Measurements from ENCODE around the gene TADA2B.

DNA sequence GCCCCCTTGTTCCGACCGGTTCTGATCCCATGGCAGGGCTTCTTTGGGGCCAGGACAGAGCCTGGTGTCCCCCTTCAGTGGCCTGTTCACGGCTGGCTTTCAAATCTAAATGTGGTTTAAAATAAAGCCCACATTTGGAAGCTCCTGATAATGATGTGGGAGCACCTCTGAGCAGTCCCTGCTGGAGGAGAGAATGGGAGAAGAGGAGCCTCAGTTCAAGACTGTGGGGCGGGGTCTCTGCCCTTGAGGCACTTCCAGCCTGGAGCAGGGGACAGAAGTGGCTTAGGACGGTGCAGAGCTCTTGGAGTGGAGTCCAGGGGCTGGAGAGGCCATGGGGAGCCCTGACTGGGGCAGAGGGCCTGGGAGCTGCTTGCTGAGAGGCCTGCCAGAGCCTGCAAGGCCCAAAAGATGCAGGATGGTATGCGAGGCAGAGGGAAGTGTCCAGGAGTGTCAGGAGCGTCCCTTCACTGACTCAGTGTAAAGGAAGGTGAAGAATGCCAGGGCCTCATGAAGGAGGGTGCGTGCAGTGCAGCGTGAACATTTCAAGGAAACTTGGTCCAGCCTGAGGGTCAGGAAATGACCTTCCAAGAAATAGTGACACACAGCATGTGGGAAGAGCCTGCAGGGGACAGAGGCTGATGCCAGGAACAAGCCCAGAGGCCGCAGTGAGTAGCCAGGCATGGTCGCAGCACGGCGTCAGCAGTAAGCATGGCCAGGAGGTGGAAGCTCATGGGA lies 21.1 kb upstream of the TADA2B start:
- TF ChIP-seq RAD21 (IDR thresholded peaks at IDR 0.05; ENCODE audit: insufficient read depth, low read depth, low read length) (no peak), CBX3 (IDR thresholded peaks at IDR 0.05; ENCODE audit: borderline replicate concordance, low read depth) (no peak), CTCF (IDR thresholded peaks at IDR 0.05 in 2 of 3, conservative IDR thresholded peaks at IDR 0.05 in 1 of 3; ENCODE audit: control insufficient read depth in 2 of 3, extremely low read depth in 1 of 3, insufficient read depth in 1 of 3, low read depth in 3 of 3, low read length in 3 of 3) (no peak), RFX5 (IDR thresholded peaks at IDR 0.05; ENCODE audit: low read depth, low read length) (no peak), SP1 (IDR thresholded peaks at IDR 0.05; ENCODE audit: low read depth, low read length) (no peak), EZH2 (IDR thresholded peaks at IDR 0.05; ENCODE audit: borderline replicate concordance, control insufficient read depth, low read depth, low read length) (no peak)
- TF ChIP-seq, protein P1, sequence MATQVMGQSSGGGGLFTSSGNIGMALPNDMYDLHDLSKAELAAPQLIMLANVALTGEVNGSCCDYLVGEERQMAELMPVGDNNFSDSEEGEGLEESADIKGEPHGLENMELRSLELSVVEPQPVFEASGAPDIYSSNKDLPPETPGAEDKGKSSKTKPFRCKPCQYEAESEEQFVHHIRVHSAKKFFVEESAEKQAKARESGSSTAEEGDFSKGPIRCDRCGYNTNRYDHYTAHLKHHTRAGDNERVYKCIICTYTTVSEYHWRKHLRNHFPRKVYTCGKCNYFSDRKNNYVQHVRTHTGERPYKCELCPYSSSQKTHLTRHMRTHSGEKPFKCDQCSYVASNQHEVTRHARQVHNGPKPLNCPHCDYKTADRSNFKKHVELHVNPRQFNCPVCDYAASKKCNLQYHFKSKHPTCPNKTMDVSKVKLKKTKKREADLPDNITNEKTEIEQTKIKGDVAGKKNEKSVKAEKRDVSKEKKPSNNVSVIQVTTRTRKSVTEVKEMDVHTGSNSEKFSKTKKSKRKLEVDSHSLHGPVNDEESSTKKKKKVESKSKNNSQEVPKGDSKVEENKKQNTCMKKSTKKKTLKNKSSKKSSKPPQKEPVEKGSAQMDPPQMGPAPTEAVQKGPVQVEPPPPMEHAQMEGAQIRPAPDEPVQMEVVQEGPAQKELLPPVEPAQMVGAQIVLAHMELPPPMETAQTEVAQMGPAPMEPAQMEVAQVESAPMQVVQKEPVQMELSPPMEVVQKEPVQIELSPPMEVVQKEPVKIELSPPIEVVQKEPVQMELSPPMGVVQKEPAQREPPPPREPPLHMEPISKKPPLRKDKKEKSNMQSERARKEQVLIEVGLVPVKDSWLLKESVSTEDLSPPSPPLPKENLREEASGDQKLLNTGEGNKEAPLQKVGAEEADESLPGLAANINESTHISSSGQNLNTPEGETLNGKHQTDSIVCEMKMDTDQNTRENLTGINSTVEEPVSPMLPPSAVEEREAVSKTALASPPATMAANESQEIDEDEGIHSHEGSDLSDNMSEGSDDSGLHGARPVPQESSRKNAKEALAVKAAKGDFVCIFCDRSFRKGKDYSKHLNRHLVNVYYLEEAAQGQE (IDR thresholded peaks at IDR 0.05; ENCODE audit: low read depth, low read length) = no peak

All from GM12878 (cell line).